ENCODE data around the gene AMBP.

AMBP gene

DNA sequence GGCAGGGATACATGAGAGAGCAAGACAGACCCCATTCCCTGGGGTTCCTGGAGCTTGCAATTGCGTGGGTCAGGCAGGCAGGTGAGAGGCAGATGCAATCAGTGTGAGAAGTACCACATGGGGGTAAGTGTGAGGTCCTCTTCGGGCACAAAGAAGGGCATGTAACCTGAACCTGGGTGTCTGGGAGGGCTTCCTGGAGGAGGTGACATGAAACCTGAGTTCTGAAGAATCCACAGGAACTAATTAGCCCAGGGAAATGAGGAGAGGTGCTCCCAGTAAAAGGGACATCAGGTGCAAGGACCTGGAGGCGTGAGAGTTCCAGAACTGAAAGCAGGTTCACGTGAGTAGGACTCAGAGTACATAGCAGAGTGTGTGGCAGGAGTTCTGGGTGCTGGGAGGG is 2.5 kb downstream of the AMBP start:
- no peak for DNase-seq (ENCODE audit: low read depth)

DNA sequence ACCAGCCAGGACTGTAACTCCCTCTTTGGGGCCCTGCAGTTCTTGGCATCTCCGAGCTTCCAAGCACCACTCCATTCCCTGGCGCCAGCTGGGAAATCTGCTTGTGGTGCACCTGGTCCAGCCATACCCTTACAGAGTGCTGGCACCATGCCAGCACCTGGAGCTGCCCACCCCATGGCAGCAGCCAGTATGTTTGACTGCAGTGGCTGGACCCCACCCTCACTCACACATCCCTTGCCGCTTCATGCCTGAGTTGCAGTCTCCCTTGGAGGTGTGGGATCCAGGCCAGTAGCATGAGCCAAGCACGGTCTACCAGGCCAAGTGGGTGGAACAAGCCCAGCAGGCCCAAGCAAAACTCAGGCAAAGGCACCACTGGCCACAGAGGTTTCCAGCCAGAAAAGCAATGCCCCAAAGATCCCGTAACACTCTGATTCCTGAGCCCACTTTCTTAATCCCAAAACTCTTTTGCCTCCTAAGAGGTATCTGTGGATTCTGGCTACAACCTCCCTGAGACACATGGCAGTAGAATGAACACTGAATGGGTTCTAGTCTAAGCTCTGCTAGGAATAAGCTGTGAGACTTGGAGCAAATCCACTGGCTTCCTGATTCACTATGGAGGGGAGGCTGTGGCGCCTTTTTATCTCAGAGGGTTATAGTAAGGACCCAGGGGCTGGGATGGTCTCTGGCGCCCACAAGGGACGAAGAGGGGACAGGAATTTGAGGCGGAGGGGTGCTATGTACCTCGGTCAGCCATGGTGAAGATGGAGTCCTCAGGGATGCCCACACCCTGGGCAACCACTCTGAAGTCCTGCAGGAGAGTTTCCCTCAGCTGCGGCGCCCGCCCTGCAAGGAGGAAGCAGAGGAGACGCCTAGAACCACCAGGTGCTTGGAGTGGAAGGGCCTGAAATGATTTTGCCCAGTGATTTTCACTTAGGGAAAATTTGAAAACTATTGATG is 5.6 kb downstream of the AMBP start:
- DNase-seq (ENCODE audit: low read depth) = no peak

DNA sequence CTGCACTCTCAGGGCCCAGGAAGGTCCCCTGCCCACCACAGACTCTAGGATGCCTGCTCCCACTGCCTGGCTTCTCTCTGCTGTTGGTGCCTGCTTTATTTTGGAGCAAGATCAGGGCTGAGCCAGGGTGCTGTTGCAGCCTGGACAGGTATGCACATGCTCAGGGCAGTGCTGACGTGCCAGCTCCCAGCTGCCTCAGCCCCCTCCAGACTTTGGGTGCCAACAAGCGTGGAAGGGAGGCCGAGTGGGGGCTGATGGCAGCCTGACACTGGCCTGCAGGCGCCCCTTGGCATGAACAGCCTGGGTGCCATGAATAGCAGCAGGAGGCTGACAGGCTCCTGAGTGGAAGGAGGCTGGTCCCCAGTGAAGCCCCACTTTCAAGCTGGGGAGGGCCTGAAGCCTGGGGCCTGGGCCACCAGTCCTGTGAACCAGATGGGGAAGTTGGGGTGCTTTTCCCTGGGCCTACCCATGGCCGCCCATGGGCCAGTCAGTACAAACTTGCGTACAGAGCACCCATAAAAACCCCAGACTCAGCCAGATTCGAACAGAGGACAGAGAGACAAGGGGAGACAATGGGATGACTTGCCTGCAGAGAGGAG is 6.8 kb downstream of the AMBP start:
- DNase-seq (ENCODE audit: low read depth) = no peak

DNA sequence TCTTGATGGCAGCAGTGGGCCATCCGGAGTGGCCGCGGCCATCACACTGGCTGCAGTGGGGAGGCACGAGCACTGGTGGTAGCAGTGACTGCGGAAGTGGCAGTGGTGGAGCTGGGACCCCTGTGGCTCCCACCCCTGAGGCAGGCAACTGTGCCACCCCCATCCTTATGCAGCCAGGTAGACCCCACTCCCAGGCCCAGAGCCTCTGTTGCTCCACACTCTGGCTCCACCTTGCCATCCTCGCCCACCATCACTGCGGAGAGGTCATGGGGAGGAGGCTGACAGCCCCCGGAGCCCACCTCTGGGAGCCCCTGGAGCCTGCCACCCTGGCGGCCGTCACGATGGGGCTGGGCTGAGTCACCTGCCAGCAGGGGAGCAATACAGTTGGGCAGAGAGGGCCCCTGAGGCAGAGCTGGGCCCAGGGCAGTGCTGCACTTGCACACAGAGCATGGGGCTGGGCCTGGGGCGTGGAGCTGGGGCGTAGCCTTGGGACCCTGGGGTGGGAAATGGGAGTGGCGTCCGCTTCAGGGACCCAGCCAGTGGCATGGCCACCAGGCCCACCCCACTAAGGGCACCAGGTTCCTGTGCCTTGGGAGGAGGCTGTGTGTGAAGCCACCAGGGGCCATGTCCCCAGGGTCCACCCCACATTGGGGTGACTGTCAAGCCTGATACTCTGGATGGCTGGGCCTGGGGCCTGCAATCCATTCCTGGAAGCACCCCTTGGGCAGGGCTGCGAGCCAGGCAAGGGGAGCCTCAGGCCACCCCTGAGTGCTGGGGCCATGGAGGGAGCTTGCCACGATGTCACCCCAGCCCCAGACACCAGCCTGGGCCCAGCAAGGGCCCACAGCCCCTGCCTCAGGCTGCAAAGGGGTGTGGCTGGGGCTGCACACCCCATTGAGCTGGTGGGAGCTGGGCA is 7.7 kb downstream of the AMBP start:
- DNase-seq (ENCODE audit: low read depth) = no peak

DNA sequence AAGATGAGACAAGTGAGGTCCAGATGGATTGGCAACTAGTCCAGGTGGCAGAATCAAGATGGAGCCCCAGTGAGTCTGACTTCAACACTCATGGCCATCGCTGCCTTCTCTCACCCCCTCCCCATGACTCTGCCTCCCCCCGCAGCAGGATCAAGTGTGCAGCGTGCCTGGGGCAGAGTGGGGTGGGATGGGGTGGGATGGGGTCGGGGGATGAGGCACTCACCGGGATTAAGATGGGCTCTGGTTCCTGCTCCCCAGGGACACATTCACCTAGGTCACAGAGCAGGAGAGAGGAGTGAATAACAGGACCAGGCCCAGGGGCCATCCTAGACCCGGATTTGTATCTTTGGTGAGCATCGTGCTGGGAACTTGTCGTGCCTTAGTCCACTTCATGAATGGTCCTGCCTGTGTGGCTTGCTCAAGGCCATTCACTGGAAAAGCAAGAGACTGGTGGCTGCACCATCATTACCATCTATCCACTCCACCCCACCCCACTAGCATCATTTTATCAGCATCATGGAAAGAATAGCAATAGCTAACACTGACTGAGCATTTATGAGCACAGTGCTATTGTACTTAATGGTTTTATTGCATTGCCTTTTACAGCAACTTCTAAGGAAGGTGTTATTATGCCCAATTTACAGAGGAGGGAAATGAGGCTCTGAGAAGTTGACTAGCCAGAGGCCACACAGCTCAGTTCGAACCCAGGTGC is 8.5 kb downstream of the AMBP start:
- DNase-seq (ENCODE audit: low read depth) = no peak

DNA sequence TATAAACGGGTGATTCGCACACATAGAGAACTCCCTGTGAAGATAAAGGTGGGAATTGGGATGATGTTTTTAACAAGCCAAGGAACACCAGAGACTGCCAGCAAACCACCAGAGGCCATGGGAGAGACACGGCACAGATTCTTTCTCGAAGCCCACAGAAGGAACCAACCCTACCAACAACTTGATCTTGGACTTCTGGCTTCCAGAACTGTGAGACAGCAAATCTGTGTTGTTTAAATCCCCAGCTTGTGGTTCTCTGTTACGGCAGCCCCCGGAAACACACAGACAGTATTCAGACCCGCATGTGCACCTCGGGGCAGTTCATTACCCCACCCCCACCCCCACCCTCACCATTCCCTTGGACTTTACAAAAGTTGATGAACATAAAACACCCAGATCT is 12.8 kb downstream of the AMBP start:
- no peak for DNase-seq (ENCODE audit: low read depth)

DNA sequence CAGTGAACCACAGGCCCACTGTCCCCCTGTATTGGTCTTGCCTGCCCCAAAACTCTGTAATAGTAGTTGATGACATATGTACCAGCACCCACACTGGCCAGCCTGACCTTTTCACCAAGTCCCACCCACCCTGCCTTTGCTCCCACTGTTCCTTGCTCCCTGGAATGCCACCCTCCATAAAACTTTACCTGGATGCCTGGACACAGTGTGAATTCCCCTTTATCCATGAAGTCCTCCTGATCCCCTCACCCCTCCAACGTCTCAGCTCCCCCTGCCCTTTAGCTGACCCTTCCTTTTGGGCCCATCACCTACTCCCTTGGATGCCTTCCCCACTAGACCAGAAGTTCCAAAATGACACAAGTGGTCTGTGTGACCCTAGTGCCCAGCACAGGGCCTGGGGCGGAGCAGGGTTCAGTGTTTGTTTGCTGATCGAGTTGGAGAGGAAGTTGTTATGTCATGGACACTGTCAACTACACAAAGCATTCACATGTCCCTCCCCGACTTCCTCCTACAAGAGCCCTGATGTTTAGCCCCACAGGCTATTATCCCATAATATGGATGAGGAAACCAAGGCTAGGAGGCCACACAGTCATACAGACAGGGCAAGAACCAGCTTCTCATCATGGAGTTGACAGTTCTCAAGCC is 16.1 kb downstream of the AMBP start:
- DNase-seq (ENCODE audit: low read depth) = no peak

DNA sequence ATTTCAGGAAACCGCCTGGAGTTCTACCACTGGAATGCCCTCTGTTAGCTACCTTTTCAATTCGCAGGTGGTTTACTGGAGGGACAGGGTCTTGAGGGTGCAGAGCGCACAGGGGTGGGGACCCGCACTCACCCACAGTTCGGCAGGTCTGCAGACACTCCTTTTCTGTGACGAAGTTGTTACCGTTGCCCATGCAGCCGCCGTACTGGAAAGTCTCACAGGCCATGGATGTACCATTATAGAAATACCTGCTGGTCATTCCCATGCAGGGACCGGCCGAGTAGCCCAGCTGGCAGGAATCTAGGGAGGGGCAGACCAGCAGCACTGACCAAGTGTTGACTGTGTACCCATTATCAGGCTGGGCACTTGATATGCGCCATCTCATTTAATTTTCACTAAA is 16.8 kb downstream of the AMBP start:
- DNase-seq (ENCODE audit: low read depth) = no peak

DNA sequence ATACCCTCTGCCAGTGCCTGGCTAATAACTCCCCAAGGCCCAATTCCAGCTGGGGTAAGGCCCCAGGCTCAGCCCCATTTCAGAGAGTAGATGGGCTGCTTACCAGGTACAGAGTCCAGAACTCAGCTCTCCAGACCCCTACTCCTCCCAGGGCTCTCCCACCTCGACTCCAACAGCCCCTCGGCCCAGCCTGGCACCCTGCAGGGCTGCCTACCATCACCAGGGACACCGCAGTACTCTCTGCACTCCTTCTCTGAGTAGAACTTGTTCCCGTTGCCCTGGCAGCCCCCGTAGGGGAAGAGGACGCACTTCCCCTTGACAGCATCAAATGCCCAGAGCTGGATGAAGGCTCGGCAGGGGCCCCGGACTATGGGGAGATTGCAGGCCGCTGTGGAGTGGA is 17.4 kb downstream of the AMBP start:
- DNase-seq (ENCODE audit: low read depth) = no peak

DNA sequence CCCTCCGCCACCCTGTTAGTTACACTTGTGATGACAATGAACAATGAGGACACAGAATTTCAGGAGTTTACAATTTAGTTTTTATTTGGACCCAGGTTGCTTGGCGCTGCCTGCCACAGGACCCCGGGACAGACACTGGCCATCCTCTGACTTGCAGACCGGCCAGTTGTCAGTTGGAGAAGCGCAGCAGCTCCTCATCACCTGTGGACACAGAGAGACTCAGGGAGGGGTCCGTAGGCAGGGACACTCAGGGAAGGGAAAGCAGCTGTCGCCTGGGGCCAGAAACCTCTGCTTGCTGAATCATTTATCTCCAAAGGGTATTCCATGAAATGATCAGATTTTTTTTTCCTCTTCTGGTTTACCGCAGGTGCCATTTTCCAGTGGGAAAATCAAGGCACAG is 18.0 kb downstream of the AMBP start:
- DNase-seq (ENCODE audit: low read depth) = no peak

DNA sequence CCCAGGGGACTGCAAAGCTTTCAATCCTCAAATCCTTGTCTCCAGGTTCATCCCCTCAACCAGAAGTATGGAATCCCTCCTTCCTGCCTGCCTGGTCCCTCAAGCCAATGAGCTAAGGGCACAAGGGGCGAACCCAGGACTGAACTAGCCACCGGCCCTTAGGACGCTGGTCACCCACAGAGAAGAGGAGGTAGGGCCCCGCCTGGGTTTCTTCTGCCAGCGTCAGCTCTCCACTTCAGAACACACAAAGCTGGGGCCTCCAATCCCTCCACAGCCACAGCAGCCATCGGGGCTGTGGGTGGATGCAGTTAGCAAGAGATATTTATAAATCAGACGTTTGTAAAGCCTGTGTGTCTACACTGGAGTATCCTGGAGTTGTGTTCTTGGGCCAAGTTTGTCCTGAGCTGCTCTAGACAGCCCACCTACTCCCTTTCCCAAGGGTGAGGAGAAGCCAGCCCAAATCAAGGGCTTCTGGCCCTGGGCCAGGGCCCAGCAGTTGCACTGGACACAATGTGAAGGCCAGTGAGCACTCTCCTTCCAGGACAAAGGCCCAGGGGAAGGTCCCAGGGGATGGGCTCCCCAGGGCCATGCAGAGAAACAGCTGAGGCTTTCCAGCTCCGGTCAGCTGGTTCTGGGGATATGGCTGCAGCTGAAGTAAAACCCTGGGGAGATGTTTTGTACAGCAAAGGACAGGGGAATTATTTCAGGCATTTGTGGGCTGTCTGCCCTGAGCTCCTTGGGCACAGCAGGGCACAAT is 18.9 kb downstream of the AMBP start:
- no peak for DNase-seq (ENCODE audit: low read depth)

DNA sequence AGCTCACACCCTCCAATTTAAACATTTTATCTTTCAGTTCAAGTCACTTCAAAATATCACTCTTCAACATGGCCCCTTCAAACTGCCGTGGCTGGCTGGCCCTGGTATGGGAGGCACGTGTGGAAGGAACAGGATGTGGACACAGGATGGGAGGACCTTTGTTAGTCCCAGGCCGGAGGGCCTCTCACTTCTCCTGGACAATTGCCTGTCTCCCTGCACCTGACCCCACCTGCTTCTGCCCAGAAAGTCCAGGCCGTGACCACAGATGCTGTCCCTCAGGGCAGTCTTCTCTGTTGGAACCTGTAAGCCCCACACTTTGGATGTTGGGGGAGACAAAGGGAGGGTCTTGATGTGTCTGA is 19.4 kb downstream of the AMBP start:
- no peak for DNase-seq (ENCODE audit: low read depth)

DNA sequence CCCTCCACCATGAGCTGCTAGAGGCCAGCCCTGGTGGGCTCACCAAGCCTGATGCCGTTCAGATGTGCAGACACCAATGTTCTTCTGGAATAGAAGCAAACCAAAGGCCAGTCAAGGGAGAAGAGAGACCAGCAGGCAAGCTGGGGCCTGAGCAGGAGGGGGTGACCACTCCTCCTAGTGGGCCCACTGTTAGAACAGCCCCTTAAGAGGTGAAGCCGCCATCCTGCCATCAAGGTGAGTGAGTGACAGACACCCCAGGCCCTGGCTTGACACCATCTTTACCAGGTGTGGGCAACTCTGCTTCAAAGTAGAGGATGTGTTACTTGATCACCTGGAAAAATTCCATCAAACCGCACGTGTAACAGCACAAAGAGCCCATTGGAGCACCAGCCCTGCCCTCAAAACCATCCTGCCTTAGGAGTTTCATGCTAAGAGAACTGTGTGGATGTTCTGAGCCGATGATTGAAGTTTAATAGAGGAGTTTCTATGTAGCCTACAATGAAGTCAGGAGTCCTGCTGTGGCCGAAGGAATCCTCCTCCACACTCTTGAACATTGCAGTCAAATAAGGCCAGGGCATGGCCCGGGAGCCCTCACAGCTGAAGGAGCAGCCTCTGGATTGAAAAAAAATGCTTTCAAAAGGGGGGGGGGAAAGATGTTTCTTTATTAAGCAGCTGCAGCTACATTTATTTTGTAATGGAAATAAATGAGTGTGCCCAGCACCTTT is 20.8 kb downstream of the AMBP start:
- no peak for DNase-seq (ENCODE audit: low read depth)

DNA sequence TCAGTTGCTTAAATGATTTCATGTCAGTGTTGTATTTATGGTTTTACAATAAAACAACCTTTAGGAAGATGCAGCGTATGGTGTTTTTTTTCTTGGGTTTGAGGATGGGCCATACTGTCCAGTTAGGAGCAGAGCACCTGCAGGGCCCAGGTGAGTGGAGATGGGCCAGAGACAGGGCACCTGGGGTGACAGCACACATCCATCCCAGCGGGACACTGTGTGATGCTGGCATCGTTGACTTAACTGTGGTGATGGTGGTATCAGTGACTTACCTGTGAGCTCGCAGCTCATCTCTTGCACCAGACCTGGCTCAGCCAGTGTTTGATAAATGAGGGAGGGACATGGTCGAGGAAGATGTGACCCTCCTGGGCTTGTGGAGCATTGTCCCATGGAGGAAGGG is 21.6 kb downstream of the AMBP start:
- no peak for DNase-seq (ENCODE audit: low read depth)

DNA sequence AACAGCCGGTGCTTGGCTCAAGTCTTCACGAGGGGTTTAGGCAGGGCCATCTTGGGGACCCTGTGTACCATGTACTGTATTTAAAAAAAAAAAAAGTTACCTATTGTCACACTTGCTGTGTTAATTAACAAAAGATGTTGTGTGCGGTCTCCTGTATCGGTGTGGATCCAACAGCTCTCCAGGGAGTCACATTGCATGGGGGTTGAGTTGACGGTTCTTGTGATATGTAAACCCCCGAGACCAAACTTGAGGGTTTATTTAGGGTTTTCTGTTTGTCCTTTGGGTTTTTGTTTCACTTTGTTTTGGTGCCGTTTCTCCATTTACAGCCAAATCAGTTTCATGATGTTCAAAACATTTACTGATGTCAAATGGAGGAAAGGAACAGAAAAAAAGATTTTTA is 22.2 kb downstream of the AMBP start:
- no peak for DNase-seq (ENCODE audit: low read depth)

DNA sequence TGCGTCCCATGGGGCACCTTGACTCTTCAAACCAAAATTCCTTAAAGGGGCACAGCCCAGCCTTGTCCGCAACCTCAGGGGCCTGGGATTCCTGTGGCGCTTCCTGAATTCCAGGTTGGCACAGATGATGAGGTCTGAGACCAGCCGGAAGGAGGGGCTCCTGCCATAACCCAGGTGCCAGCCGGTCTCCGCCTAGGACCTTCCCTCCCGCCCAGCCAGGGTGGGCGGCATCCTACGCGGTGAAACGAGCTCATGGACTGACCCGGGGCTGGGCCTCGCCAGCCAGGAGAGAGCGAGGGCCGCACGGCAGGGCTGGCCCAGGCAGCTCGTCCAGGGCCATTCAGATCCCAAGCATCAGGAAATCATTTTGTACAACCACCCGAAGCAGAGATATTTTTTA is 23.0 kb downstream of the AMBP start:
- DNase-seq (ENCODE audit: low read depth) = no peak

DNA sequence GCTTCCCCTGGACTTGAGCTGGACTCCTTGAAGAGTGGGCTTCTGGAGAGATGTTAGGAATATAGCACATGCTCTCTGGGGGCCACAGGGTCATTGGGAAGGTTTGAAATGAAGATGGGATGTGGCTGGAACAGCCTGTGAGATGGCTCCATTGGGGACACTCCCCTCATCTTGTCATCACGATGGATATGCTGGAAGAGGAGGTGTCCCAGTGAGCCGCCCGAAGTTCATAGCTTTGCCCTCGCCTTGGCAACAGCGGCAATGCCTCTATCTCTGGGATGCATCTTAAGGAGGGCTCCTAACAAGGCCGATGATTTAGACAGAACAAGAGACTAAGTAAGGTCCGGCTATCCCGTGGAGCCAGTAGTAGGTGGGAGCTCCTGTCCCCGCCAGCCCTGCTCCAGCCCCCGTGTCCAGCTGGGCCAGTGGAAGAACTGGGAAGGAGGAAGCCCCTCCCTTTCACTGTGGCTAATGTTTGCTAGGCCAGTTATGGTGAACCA is 23.9 kb downstream of the AMBP start:
- no peak for DNase-seq (ENCODE audit: low read depth)

DNA sequence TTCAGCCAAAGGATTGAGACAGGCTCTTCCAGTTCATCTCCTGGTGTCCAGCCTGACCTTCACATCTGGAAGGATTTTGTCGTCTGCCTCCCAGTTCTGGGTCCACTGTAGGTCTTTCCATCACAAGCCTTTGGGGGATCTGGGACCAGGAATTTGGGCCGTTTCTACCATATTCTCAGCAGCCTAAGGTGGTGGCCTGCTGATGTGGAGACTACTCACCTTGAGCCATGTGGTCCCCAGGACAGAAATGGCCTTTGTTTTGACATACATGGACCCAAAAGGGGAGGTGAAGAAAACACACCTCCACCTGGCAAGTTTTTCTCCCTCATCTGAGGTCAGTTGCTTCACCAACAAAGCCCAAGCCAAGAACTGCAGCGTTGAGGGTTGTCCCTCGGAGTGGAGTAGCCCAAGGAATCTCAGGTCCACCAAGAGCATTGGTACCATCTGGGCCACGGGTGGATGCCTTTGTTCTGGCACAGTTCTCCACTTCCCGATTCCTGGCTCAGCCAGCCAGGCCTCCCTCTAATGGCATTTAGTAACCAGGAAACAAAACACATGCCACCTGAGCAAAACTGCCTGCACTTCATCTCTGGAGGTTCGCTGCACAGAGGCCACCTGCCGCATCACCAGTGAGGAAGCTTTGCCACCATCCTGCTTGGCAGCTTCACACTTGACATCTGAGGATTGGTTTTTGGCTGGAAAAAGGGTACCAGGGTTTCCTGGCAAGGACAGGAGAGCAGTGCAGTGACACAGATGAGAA is 24.7 kb downstream of the AMBP start:
- DNase-seq (ENCODE audit: low read depth) = no peak

DNA sequence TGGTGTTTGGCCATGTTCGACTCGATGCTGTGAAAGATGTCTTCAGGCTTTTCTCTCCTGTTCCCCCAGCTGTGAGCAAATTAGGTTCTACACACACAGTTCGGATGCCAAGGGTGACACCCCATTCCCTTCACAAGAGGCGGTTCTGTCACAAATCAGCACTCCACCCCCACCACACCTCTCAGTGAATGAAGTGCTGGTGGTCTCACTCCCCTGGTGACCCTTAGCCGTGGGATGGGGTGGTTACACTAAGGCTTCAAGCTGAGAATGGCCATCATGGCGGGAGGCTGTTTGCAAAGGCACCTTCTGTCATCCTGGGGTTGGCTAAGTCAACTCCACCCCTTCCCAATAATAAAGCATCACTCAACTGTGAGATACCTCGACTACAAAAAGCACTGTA is 26.4 kb downstream of the AMBP start:
- no peak for DNase-seq (ENCODE audit: low read depth)

All from T follicular helper cell (primary cell).